ENCODE measurements around the gene VPS45. TPM values are rescaled to one million over a fixed set of nuclear protein-coding genes. Genes with fewer than 3 reads are reported as not detected.
"Not testable (repeated sequence)": the region's sequence is repeated elsewhere in the genome, so short reads cannot be mapped to it uniquely, and the experiment has no call there.

Gene VPS45
- total and polyA plus RNA-seq, 7 experiments from 2014 or later: 20.3 to 37.7 (median 27.0) TPM

GRCh38 chr1:150028322-150028721, 39.3 kb upstream of the VPS45 start:
- Mint-ChIP-seq H3K4me1 (no peaks in the 10 kb centered on the region), H3K4me3 (no peak overlapping the region), H3K36me3 (no peaks in the 10 kb centered on the region), H3K9me3 (peaks cover 0 to 3% (median 0%) of the 10 kb centered on the region in 11 donors), H3K27me3 (peaks cover 0 to 37% (median 3%) of the 10 kb centered on the region in 5 donors), H3K27ac (peak overlapping the region in 2 of 9 donors; percentile 4 to 13)
- Histone ChIP-seq H3K9me3 (ENCODE audit: control insufficient read depth in 2 of 3, low read length in 3 of 3) (no peaks in the 10 kb centered on the region), H3K36me3 (ENCODE audit: control insufficient read depth in 2 of 3, insufficient read depth in 3 of 3, low read length in 3 of 3) (no peaks in the 10 kb centered on the region), H3K4me1 (ENCODE audit: control insufficient read depth in 2 of 2, insufficient read depth in 2 of 2, low read length in 2 of 2) (no peaks in the 10 kb centered on the region), H3K27ac (ENCODE audit: low read depth, low read length) (no peak overlapping the region), H3K4me3 (ENCODE audit: low read length) (no peak overlapping the region), H3K27me3 (ENCODE audit: control insufficient read depth in 2 of 2, insufficient read depth in 2 of 2, low read length in 2 of 2) (no peaks in the 10 kb centered on the region)
- ATAC-seq (no peak), DNase-seq (no peak)
- CTCF ChIA-PET: no interaction called here
- POLR2A ChIA-PET: interaction anchor here (0.7 kb wide), 1 partner anchor 8 kb away, joined by 4 read pairs; no protein-coding TSS in a partner anchor
- intact Hi-C loops (cut with micrococcal nuclease): no loop called here

- intact Hi-C loops (cut with micrococcal nuclease): no loop called here
- DNase-seq: no peak
- no peak overlapping the region for H3K4me3 ChIP-seq (ENCODE audit: low read length)
- Mint-ChIP-seq H3K4me3 (no peak overlapping the region), H3K4me1 (no peaks in the 10 kb centered on the region), H3K36me3 (no peaks in the 10 kb centered on the region), H3K27me3 (peaks cover 0 to 20% (median 0%) of the 10 kb centered on the region in 5 donors), H3K27ac (no peak overlapping the region), H3K9me3 (peaks cover 0 to 3% (median 0%) of the 10 kb centered on the region in 11 donors)
- no peak overlapping the region for H3K27ac ChIP-seq (ENCODE audit: low read depth, low read length)
- no peak for ATAC-seq
- POLR2A ChIA-PET: interaction anchor here (0.7 kb wide), 1 partner anchor 148 kb away, joined by 3 read pairs; a partner anchor contains a TSS
- CTCF ChIA-PET: no interaction called here
- H3K36me3 ChIP-seq (ENCODE audit: control insufficient read depth in 2 of 3, insufficient read depth in 3 of 3, low read length in 3 of 3): no peaks in the 10 kb centered on the region
- no peaks in the 10 kb centered on the region for H3K27me3 ChIP-seq (ENCODE audit: control insufficient read depth in 2 of 2, insufficient read depth in 2 of 2, low read length in 2 of 2)
- H3K9me3 ChIP-seq (ENCODE audit: control insufficient read depth in 2 of 3, low read length in 3 of 3): no peaks in the 10 kb centered on the region
- no peaks in the 10 kb centered on the region for H3K4me1 ChIP-seq (ENCODE audit: control insufficient read depth in 2 of 2, insufficient read depth in 2 of 2, low read length in 2 of 2)
These were observed 33.2 kb upstream of the VPS45 start for GRCh38 chr1:150034336-150034735.

- intact Hi-C loops (cut with micrococcal nuclease): loop anchor here (1.0 to 5.0 kb wide), 5 partner anchors 41 to 162 kb away; partner anchors contain the start of genes BOLA1 (in 1 of the 2) and SV2A (in 1 of the 2)
- no peak overlapping the region for H3K4me3 Mint-ChIP-seq
- Histone ChIP-seq H3K27me3 (ENCODE audit: control insufficient read depth in 2 of 2, insufficient read depth in 2 of 2, low read length in 2 of 2) (no peaks in the 10 kb centered on the region), H3K4me1 (ENCODE audit: control insufficient read depth in 2 of 2, insufficient read depth in 2 of 2, low read length in 2 of 2) (peaks cover 0 to 6% of the 10 kb centered on the region in 2 donors), H3K27ac (ENCODE audit: low read depth, low read length) (no peak overlapping the region), H3K4me3 (ENCODE audit: low read length) (no peak overlapping the region), H3K36me3 (ENCODE audit: control insufficient read depth in 2 of 3, insufficient read depth in 3 of 3, low read length in 3 of 3) (no peaks in the 10 kb centered on the region), H3K9me3 (ENCODE audit: control insufficient read depth in 2 of 3, low read length in 3 of 3) (no peaks in the 10 kb centered on the region)
- H3K27ac Mint-ChIP-seq: no peak overlapping the region
- H3K36me3 Mint-ChIP-seq: peaks cover 0 to 8% (median 5%) of the 10 kb centered on the region in 5 donors
- peaks cover 0 to 5% (median 2%) of the 10 kb centered on the region in 7 donors for H3K4me1 Mint-ChIP-seq
- POLR2A ChIA-PET: interaction anchor here (0.7 to 2.5 kb wide), 3 partner anchors 53 to 163 kb away, joined by 3 to 27 read pairs (median 3); a partner anchor contains a TSS
- CTCF ChIA-PET: interaction anchor here (0.8 to 2.8 kb wide), 4 partner anchors 14 to 206 kb away, joined by 3 to 19 read pairs (median 4); no protein-coding TSS in a partner anchor
- DNase-seq (no peak), ATAC-seq (no peak)
- H3K9me3 Mint-ChIP-seq: peaks cover 0 to 4% (median 0%) of the 10 kb centered on the region in 11 donors
- H3K27me3 Mint-ChIP-seq: peaks cover 0 to 24% (median 0%) of the 10 kb centered on the region in 5 donors
These were observed 17.6 kb upstream of the VPS45 start for GRCh38 chr1:150049926-150050325.

GRCh38 chr1:150051089-150051373, 16.5 kb upstream of the VPS45 start:
- ATAC-seq: no peak
- no peaks in the 10 kb centered on the region for H3K36me3 ChIP-seq (ENCODE audit: control insufficient read depth in 2 of 3, insufficient read depth in 3 of 3, low read length in 3 of 3)
- peaks cover 0 to 6% of the 10 kb centered on the region in 2 donors for H3K4me1 ChIP-seq (ENCODE audit: control insufficient read depth in 2 of 2, insufficient read depth in 2 of 2, low read length in 2 of 2)
- Mint-ChIP-seq H3K9me3 (peaks cover 0 to 4% (median 0%) of the 10 kb centered on the region in 11 donors), H3K36me3 (peaks cover 0 to 11% (median 5%) of the 10 kb centered on the region in 5 donors), H3K4me1 (peaks cover 0 to 5% (median 2%) of the 10 kb centered on the region in 7 donors), H3K4me3 (no peak overlapping the region), H3K27me3 (peaks cover 0 to 28% (median 0%) of the 10 kb centered on the region in 5 donors), H3K27ac (no peak overlapping the region)
- H3K9me3 ChIP-seq (ENCODE audit: control insufficient read depth in 2 of 3, low read length in 3 of 3): no peaks in the 10 kb centered on the region
- H3K27me3 ChIP-seq (ENCODE audit: control insufficient read depth in 2 of 2, insufficient read depth in 2 of 2, low read length in 2 of 2): no peaks in the 10 kb centered on the region
- H3K27ac ChIP-seq (ENCODE audit: low read depth, low read length): no peak overlapping the region
- intact Hi-C loops (cut with micrococcal nuclease): loop anchor here (2.0 to 5.0 kb wide), 3 partner anchors 42 to 152 kb away; partner anchors contain the start of genes BOLA1 (in 1 of the 2) and SV2A (in 1 of the 2)
- no peak overlapping the region for H3K4me3 ChIP-seq (ENCODE audit: low read length)
- no peak for DNase-seq
- ChIA-PET CTCF (interaction anchor here (0.6 to 2.8 kb wide), 7 partner anchors 13 to 207 kb away, joined by 3 to 19 read pairs (median 4); no protein-coding TSS in a partner anchor), POLR2A (interaction anchor here (1.1 to 2.5 kb wide), 3 partner anchors 123 to 164 kb away, joined by 3 to 27 read pairs (median 8); partner anchors contain the start of gene SF3B4)

- not testable (repeated sequence) for H3K27ac Mint-ChIP-seq; H3K27ac ChIP-seq (ENCODE audit: low read depth, low read length); DNase-seq; H3K27me3 ChIP-seq (ENCODE audit: control insufficient read depth in 2 of 2, insufficient read depth in 2 of 2, low read length in 2 of 2); H3K4me3 ChIP-seq (ENCODE audit: low read length); H3K4me1 Mint-ChIP-seq; ATAC-seq; H3K4me3 Mint-ChIP-seq; H3K36me3 Mint-ChIP-seq; H3K36me3 ChIP-seq (ENCODE audit: control insufficient read depth in 2 of 3, insufficient read depth in 3 of 3, low read length in 3 of 3); H3K4me1 ChIP-seq (ENCODE audit: control insufficient read depth in 2 of 2, insufficient read depth in 2 of 2, low read length in 2 of 2); H3K9me3 Mint-ChIP-seq; H3K9me3 ChIP-seq (ENCODE audit: control insufficient read depth in 2 of 3, low read length in 3 of 3)
- peaks cover 0 to 29% (median 0%) of the 10 kb centered on the region in 5 donors for H3K27me3 Mint-ChIP-seq
- intact Hi-C loops (cut with micrococcal nuclease): loop anchor here (2.0 to 5.0 kb wide), 3 partner anchors 43 to 153 kb away; partner anchors contain the start of genes BOLA1 (in 1 of the 2) and SV2A (in 1 of the 2)
- ChIA-PET CTCF (interaction anchor here (0.9 to 2.8 kb wide), 2 partner anchors 90 to 134 kb away, joined by 3 to 19 read pairs; no protein-coding TSS in a partner anchor), POLR2A (interaction anchor here (2.5 kb wide), 1 partner anchor 165 kb away, joined by 27 read pairs; a partner anchor contains a TSS)
These were observed 15.6 kb upstream of the VPS45 start for GRCh38 chr1:150051905-150052412.

- ChIA-PET POLR2A (interaction anchor here (0.6 to 1.3 kb wide), 5 partner anchors 42 to 171 kb away, joined by 3 to 4 read pairs (median 3); no protein-coding TSS in a partner anchor), CTCF (interaction anchor here (0.6 kb wide), 1 partner anchor 89 kb away, joined by 4 read pairs; no protein-coding TSS in a partner anchor)
- Mint-ChIP-seq H3K9me3 (peaks cover 0 to 3% (median 0%) of the 10 kb centered on the region in 11 donors), H3K36me3 (peaks cover 0 to 3% (median 0%) of the 10 kb centered on the region in 5 donors), H3K27ac (no peak overlapping the region), H3K27me3 (peaks cover 0 to 34% (median 0%) of the 10 kb centered on the region in 5 donors), H3K4me1 (peaks cover 0 to 5% (median 2%) of the 10 kb centered on the region in 7 donors), H3K4me3 (no peak overlapping the region)
- Histone ChIP-seq H3K4me1 (ENCODE audit: control insufficient read depth in 2 of 2, insufficient read depth in 2 of 2, low read length in 2 of 2) (peaks cover 0 to 6% of the 10 kb centered on the region in 2 donors), H3K27ac (ENCODE audit: low read depth, low read length) (no peak overlapping the region), H3K4me3 (ENCODE audit: low read length) (no peak overlapping the region), H3K27me3 (ENCODE audit: control insufficient read depth in 2 of 2, insufficient read depth in 2 of 2, low read length in 2 of 2) (no peaks in the 10 kb centered on the region), H3K9me3 (ENCODE audit: control insufficient read depth in 2 of 3, low read length in 3 of 3) (no peaks in the 10 kb centered on the region), H3K36me3 (ENCODE audit: control insufficient read depth in 2 of 3, insufficient read depth in 3 of 3, low read length in 3 of 3) (no peaks in the 10 kb centered on the region)
- intact Hi-C loops (cut with micrococcal nuclease): loop anchor here in 1 of 2 donors (5.0 kb wide), 1 partner anchor 137 kb away; the partner anchor contains the start of gene SV2A
- ATAC-seq (no peak), DNase-seq (no peak)
These were observed 13.7 kb upstream of the VPS45 start for GRCh38 chr1:150053926-150054325.
